HG03039 (cell line): Measurements from ENCODE around the gene MYT1.
"Not testable (repeated sequence)": the region's sequence is repeated elsewhere in the genome, so short reads cannot be mapped to it uniquely, and the experiment has no call there.

Experiments
- ATAC-seq: cut with Tn5 transposase; IDR thresholded peaks from one replicate; pipeline ENCODE4 v1.9.1; 2021; ENCODE audit warnings: mild to moderate bottlenecking, moderate library complexity; ENCODE audit not compliant: unreplicated experiment

The MYT1 gene

GRCh38 chr20:64166721-64167615 lies 2.7 kb downstream of the MYT1 start:
- no peak for ATAC-seq

- no peak for ATAC-seq
These were observed 3.4 kb downstream of the MYT1 start for GRCh38 chr20:64167676-64168075.

- no peak for ATAC-seq
These were observed 4.3 kb downstream of the MYT1 start for GRCh38 chr20:64168381-64169090.

- no peak for ATAC-seq
These were observed 4.9 kb downstream of the MYT1 start for GRCh38 chr20:64169091-64169560.

- no peak for ATAC-seq
These were observed 7.0 kb downstream of the MYT1 start for GRCh38 chr20:64171211-64171610.

- ATAC-seq = no peak
These were observed 8.9 kb downstream of the MYT1 start for GRCh38 chr20:64173116-64173515.

GRCh38 chr20:64176551-64176950 lies 12.3 kb downstream of the MYT1 start:
- ATAC-seq = no peak

- no peak for ATAC-seq
These were observed 12.7 kb downstream of the MYT1 start for GRCh38 chr20:64176971-64177370.

GRCh38 chr20:64177384-64177783 lies 13.1 kb downstream of the MYT1 start:
- ATAC-seq = no peak

- ATAC-seq = no peak
These were observed 13.5 kb downstream of the MYT1 start for GRCh38 chr20:64177787-64178186.

- ATAC-seq = not testable (repeated sequence)
These were observed 14.7 kb downstream of the MYT1 start for GRCh38 chr20:64178925-64179324.

- no peak for ATAC-seq
These were observed 15.6 kb downstream of the MYT1 start for GRCh38 chr20:64179805-64180204.

GRCh38 chr20:64180673-64181072 lies 16.4 kb downstream of the MYT1 start:
- no peak for ATAC-seq

- no peak for ATAC-seq
These were observed 17.1 kb downstream of the MYT1 start for GRCh38 chr20:64181391-64181790.

GRCh38 chr20:64182146-64182865 lies 18.1 kb downstream of the MYT1 start:
- no peak for ATAC-seq

- no peak for ATAC-seq
These were observed 19.1 kb downstream of the MYT1 start for GRCh38 chr20:64183313-64183712.

GRCh38 chr20:64184795-64185194 lies 20.5 kb downstream of the MYT1 start:
- ATAC-seq = no peak

GRCh38 chr20:64185276-64185900 lies 21.1 kb downstream of the MYT1 start:
- no peak for ATAC-seq

GRCh38 chr20:64186071-64186598 lies 21.9 kb downstream of the MYT1 start:
- ATAC-seq = no peak

- not testable (repeated sequence) for ATAC-seq
These were observed 23.0 kb downstream of the MYT1 start for GRCh38 chr20:64187213-64187612.

GRCh38 chr20:64188091-64188490 lies 23.8 kb downstream of the MYT1 start:
- ATAC-seq = no peak
